T-helper 9 cell (primary cell): ENCODE data around the gene PPP2R5E.

ENCODE experiments used
- DNase-seq: peaks from one replicate; pipeline ENCODE4 v3.0.0-alpha.2; 2020

PPP2R5E gene

DNA sequence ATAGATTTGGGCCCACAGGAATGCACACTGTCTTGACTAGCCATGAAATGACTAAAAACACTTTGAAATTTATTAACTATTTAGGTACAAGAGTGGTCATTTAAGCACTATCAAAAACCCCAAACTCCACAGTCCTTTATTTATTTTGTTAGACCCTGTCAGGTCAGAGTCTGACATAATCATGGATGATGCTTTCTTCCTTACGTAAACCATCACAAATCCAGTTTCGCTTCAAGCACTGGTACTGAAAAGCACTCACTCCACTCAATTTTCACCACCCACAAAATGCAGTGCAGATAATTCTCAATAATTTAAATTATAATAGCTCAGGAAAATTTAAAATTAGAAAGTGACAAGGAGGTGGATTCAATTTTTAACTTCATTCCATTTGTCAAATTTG is 25.8 kb downstream of the PPP2R5E start:
- DNase-seq, result no peak

DNA sequence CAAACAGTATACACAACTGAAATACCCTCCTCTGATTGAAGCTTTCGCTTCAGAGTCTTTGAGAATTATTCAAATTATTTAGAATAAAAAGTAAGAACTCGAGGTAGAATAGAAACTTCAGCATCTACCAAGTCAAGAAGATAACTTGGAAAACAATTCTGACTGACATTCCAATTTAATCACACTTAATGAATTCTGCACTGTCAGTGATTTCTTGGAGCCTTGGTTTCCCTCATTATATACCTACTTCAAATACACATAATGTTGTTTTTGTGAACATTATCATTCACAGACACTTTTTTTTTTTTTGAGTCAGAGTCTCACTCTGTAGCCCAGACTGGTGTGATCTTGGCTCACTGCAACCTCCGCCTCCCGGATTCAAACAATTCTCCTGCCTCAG is 27.9 kb downstream of the PPP2R5E start:
- DNase-seq, result no peak

DNA sequence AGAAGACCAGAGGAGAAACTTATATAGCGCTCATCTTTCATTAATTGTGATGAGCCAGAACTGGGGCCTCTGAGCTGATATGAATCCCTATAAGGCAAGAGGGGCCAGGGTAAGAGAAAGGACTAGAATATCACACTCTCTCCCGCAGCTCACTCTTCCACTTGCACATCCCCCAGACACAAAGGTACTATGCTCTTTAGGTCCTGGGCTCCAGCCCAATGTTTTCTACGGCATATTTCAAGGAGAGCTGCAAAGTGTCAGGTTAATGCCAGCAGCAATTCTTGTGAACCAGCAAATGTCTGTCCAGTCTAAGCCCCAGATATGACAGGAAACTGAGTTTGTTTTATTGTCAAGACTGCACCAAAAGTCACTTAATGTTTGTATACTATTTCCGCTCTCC is 29.4 kb downstream of the PPP2R5E start:
- DNase-seq, result no peak

DNA sequence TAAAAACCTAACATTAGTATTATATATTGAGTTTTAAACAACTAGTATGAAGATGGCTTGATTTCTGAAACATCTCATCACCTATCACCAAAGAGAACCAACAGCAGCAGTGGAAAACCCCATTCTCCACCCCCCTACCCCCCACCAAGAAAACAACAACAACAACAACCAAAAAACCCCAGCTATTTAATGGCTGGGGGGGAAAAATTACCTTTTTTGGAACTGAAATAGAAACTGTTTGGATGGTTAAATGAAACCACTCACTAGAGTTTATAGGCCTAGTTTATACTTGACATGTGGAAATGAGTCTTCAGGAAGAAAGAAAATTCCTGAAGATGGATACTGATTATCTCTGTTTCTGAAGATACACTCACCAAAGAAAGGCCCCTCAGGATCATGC is 30.3 kb downstream of the PPP2R5E start:
- no peak for DNase-seq

DNA sequence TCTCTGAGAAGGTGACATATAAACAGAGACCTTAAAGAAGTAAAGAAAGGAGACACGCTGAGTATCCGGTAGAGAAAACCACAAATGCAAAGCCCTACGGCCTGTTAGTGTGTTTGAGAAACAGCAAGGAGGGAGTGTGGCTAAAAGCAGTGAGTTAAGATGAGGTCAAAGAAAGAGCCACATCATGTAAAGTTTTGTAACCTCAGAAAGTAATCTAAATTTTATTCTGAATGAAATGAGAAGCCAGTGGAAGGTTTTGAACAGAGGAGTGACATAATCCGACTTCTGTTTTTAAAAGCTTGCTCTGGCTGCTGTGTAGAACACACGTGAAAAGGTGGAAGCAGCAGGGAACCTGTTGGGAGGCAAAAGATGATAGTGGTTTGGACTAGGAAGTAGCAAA is 32.6 kb downstream of the PPP2R5E start:
- DNase-seq, result no peak

DNA sequence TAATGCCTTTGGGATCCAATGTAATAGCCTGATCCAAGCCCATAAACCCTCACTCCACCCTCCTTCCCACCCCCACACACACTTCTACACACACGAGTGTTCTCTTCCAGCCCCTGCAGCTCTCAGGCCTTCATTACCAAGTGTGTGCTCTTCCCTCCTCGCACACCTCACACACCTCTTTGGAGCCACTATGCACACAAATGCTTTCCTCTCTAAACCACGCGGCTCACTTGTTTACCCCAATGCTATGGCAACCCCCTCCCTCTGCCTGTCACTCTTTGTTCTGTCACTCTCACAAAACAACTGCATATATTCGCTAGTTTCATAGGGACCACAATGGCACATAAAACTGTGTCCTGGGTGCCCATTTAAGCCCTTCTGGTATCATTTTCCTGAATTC is 35.1 kb downstream of the PPP2R5E start:
- no peak for DNase-seq

DNA sequence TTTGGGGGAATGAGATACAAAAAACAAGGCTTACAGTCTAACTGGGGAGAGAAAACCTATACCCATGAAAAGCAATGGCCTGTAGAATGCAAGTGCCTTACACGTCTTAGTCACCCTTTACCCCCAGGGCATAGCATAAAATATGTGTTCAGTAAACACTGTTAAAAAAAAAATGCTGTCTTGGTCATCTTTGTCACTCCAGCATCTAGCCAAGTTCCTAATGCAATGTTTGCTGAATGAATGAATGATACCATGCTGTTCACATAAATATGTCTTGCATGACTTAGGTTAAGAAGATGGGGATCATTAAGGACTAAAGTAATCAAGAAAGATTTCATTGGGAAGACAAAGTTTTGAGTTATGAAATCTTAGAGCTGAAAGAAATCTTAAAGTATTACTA is 38.5 kb downstream of the PPP2R5E start:
- DNase-seq, result no peak

DNA sequence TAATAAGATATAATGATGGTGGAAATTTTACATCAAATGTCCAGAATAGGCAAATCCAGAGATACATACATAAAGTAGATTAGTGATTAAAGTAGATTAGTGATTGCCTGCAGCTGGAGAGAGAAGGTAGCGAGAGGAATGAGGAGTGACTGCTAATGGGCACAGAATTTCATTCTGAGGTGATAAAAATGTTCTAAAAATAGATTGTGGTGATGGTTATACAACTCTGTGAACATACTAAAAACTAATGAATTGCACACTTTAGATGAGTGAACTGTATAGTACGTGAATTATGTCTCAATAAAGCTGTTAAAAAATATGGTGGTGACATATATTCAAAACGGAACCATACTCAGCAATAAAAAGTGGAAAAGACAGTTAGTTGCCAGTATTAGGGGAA is 41.7 kb downstream of the PPP2R5E start:
- DNase-seq, result no peak

DNA sequence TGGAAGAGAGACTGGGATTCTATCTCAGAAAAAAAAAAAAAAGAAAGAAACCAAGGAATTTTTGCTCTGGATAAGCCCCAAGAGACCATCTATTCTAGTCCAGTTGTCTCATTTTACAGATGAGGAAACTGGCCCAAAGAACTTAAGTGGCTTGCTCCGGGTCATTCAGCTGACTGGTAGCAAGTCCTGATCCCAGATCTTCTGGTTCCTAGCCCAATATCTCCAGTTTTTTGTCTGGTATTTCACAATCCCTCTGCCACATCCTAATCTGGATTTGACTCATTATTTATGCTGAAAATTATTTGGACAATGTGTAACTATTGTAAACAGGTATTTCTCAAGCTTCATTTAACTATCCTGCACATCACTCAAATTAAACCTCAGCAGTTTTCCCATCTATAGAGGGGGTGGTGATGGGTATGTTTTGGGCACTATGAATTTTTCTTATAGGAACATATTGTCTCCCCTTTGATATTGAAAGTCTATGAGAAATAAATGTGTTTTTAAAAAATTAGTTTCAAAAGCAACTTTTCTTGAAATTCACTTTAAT is 43.4 kb downstream of the PPP2R5E start:
- DNase-seq, result no peak

DNA sequence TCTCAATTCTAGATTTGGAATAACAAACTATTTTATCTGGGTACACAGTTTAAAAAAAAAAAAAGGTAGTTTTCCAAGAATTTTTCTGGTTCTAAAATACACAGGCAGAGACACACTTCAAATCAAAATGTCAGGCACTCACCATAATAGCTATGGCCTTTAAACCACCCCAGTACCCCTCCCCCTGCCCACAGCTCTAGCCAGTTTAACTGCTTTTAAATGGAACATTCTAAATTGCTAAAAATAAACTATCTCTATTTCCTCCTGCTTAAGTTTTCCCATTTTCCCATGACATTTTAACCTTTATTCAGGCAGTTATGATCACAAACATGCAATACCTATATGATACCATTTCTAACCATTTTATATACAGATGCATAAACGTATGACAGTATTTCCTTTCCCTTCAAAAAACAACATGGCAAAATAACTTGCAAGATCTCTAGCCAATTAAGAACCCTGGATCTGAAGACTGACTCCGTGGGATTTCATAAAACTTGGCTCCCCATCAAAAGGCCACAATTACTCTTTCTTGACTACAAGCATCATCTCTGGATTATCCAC is 46.3 kb downstream of the PPP2R5E start:
- no peak for DNase-seq

DNA sequence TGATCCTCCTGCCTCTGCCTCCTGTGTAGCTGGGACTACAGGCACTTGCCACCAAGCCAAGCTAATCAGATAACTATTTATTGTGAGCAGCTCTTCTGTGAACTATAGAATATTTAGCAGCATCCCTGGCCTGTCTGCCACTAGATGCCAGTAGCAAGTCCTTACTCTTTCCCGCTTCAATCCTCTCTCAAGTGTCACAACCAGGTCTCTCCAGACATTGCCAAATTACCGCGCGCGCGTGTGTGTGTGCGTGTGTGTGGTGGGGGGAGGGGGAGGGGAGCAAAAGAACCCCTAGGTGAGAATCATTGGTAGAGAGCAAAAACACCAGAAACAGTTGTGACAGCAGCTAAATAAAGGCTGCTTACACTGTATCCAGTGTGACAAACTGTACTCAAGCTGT is 49.9 kb downstream of the PPP2R5E start:
- DNase-seq, result no peak

DNA sequence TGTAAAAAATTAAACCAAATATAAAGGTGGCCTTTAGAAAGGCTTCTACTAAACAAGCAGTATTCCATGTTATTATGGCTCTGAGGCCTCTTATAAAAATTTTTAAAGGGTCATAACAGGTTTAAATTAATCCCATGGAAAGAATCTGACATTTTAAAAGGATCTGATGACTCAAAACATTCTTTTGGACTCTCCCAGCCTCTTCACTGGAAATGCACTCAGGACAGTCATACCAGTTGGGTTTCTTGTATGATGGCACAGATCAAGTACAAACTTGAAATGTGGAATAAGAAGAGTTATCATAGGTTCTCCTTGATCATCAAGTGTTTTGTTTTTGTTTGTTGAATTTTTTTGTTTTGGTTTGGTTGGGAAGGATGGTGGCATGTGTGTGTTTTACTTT is 50.8 kb downstream of the PPP2R5E start:
- no peak for DNase-seq

DNA sequence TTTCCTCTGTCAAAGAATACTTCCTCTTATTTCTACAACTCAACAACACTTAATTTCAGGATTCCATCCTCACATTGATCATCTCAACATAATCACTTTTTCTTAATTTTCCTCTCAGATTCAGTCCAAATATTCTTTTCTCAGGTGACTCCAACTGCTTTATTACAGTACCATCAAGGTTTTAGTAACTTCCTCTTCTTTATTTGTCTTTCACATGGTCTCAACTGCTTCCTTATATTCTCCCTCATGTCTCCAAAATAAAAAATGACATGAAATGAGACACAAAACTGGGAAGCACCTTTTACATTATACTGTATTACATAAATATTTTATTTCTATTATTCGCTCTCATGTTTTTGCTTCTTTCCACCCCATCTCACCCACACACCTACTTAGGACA is 55.5 kb downstream of the PPP2R5E start:
- no peak for DNase-seq

DNA sequence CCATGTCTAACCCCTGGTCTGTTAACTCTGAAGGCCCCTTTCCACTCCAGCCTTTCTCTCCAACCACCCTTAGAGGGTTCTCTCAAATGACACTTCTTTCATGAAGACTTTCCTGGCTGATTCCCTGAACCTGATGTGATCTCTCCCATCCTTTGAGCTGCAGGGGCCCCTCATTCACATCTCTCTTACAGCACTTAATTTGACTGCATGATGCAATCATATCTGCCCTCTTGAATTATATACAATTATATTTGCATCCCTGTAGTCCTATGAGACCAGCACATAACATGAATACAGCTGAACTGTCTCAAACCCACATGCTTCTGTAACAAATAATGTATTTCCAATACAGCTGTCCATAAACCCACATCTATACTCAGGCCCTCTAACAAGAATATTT is 56.4 kb downstream of the PPP2R5E start:
- DNase-seq, result no peak

DNA sequence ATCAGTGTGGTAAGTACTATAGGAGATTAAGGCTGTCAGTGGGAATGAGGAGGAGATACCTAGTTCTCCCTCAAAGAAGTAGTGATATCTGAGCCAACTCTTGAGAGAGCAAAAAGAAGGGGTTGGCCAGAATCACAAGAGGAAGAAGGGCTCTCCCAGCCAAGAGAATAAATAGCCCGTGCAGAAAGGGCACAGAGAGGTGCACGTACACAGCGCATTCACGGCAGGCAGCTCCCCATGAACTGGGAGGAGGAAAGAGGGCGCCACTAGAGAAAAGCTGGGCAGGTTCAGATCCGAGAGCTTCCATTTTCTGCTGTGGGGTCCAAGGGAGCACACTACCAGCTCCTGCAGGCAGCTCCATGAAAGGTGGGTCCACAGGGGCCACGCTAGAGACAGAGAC is 59.9 kb downstream of the PPP2R5E start:
- DNase-seq, result no peak

DNA sequence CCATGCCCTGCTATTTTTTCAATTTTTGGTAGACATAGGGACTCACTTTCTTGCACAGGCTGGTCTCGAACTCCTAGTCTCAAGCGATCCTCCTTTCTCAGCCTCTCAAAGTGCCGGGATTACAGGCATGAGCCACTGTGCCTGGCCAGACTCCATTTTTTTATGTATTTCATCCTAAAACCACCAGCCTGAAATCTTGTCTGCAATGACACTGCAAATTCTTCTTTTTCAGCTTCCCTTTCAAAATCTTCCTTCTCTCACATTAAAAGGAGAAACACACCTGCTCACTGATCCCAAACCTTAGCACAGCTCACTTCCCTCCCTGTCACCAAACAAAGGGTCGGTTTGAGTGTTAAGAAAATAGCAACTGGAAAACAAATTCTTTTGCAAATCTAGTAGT is 62.6 kb downstream of the PPP2R5E start:
- DNase-seq, result no peak

DNA sequence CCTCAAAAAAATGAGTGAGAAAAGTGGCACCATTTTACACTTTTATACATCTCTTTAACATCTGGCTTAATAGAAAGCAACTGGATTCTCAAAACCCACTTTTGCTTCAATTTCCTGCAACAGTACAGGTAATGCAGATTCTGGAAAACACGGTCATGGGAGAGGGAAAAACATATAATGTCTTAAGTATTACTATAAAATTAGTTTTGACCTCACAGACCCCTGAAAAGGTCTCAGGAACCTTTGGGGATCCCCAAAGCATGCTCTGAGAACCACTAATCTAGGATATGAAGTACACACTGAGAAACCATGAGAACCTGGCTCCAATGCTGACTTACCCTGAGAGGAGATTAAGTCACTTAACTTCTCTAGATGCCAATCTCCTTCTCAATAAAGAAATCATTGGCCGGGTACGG is 64.7 kb downstream of the PPP2R5E start:
- DNase-seq, result no peak

DNA sequence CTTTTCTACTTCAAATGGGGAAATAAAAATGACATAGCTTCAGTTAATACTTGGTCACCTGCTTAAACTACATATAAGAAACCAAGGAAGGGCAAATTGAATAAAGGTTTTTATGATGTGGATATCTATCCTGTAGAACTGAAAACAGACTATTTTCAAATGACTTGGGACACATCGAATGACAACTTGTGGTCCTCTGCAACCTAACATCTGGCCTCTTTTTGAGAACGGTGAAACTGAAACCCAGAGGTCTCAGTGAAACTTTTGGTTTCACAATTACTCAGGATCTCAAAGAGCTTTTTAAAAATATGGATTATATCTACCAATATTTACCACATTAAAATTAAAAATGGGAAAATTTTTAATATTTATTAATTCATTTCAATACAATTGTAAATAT is 65.2 kb downstream of the PPP2R5E start:
- no peak for DNase-seq

DNA sequence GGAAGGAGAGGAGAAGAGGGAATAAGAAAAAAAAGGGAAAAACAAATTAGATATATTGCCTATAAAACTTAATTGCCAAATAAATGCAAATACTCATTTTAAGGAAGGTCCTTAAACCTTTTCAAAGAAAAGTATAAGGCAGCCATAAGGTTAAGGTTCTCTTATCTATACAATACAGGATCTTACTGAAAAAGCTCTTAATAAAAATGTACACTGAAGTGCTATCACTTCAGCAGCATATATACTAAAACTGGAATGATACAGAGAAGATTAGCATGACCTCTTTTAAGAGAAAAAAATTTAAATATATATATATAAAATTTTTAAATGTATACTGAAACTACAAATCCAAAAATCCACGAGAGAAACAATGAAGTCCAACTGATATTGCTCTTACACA is 65.6 kb downstream of the PPP2R5E start:
- no peak for DNase-seq

DNA sequence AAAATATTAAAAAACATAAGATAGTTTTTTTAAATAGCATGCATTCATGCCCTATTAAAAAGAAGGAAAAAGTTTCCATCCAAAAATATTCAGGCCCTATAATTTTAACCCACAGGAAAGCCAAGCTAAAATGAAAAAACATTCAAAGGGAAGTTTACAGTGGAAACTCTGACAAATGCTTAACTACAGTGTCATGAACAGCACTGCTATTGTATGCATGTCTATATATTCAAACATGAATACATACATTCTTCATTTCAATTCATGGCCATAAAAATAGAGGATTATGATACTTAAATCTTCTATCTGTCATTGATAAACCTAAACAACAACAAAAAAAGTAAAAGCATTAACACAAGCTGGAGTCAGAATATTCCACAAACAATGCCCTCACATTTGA is 67.4 kb downstream of the PPP2R5E start:
- no peak for DNase-seq

DNA sequence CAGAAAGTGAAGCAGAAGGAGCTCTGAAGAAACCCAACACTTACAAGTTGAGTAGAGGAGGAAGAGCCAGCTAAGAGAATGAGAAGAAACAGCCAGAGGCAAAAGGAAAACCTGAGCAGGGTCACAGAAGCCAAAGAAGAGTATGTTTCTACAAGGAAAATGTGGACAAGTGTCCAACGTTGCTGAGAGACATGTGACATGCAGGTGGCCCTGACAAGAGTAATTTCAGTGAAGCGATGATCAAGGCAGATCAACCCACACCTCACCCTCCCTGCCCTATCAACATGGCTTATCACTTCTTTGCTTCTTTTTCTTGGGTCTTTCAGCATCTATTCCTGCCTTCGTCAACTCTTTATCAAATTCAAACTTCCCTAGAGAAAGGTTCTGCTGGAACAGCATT is 68.3 kb downstream of the PPP2R5E start:
- no peak for DNase-seq

DNA sequence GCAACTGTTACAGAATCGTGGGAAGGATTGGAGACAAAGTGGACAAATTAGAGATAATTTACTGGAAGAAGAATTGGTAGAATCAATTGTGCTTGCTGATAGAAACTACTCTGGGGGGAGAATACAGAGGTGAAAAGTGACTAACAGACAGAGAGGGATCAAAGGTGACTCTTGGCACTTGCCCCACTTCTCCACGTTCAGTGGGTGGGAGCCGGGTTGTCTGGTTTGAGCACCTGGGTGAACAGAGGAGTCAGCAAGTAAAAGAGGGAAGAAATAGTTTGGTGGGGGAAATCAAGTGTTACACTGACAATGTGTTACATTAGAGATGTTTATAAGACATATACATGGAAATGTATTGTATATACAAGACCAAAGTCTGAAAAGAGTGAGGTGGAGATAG is 69.1 kb downstream of the PPP2R5E start:
- DNase-seq, result no peak

DNA sequence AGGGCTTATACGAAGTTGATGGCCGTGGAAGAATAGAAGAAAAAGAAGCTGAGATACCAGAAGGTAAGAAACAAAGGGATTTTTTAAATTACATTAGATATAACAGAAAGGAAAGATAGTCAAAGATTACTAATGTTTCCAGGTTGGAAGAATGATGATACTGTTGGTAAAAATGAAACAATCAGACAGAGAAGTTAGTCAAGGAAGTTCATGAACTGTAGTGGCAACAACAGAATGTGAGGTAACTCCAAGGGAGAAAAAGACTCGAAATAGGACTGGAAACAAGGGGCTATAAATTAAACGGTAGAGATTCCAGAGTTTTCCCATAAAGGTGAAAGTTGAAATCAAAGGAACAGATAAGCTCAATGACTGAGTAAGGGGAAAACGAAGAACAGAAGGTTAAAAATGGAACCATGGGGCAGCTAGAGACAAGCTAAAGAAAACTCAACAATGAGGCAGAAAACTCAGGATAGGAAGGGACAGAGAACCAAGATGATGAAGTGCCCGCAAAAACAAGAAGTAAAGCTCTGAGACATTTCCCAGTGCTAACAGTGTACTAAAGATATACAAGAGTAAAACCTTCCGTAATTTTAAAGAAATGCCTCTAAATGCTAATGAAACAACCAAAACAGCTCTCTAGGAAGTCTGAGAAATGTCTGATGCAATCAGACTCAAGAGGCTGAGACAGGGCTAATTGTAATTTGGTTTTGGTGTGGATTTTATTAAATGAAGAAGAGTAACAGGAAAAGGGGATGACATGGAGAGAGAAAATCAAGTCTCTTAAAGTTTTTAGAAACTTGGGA is 70.0 kb downstream of the PPP2R5E start:
- no peak for DNase-seq

DNA sequence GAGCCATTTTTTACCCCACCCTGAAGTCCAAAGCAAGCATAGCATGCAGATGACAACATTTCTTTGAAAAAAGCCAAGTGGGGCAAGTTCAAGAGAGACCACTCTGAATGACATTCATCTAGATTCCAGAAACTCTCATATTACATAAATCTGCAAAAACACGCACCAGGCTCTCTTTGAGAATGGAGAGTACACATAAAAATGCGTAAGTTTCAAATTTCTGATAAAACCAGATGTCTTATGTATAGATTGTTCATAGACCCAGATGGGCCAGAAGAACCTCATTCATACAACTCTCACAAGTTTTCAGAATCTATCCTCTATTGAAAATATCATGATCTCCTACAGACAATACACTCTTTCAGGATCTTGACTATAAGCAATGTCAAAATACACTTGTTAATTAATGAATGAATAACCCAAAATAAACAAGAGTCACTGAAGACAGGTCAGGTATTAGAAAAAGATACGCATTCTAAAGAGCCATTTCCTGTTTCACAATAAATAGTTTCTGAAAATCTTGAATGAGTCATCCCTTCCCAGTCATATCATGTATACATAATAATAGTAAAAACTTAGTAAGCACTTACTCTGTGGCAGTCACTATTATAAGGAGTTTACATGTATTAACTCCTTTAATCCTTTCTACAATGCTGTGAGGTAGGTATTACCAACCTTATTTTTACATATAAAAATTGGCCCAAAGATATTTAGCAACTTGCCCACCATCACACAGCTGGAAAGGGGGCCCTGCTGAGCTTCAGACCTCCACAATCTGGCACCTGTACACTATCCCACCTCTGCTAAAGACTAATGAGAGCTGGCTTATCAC is 72.0 kb downstream of the PPP2R5E start:
- no peak for DNase-seq
